ENCODE data around the gene MAP3K7. TPM values are rescaled to one million over a fixed set of nuclear protein-coding genes. Genes with fewer than 3 reads are reported as not detected.

Gene MAP3K7
- total RNA-seq, 2 donors from 2014 or later, result 40.1 to 50.9 TPM

GRCh38 chr6:90541221-90541620, 45.7 kb downstream of the MAP3K7 start:
- Histone ChIP-seq H3K36me3 (ENCODE audit: control insufficient read depth, insufficient read depth, low read length) (peaks cover 61% of the 10 kb centered on the region), H3K27me3 (ENCODE audit: control insufficient read depth, insufficient read depth, low read length, poor library complexity, severe bottlenecking) (no peaks in the 10 kb centered on the region), H3K9me3 (ENCODE audit: control insufficient read depth, low read length) (no peaks in the 10 kb centered on the region), H3K4me1 (ENCODE audit: control insufficient read depth, insufficient read depth, low read length) (no peaks in the 10 kb centered on the region), H3K9ac (ENCODE audit: extremely low read depth, low read length, poor library complexity, severe bottlenecking) (no peak overlapping the region), H3K4me3 (ENCODE audit: low read length) (no peak overlapping the region), H3K27ac (ENCODE audit: low read depth, low read length) (no peak overlapping the region)
- Mint-ChIP-seq H3K36me3 (ENCODE audit: low read depth) (peaks cover 22% of the 10 kb centered on the region), H3K27me3 (ENCODE audit: insufficient read depth) (no peaks in the 10 kb centered on the region), H3K9me3 (no peaks in the 10 kb centered on the region), H3K27ac (no peak overlapping the region), H3K4me1 (no peaks in the 10 kb centered on the region), H3K4me3 (no peak overlapping the region)
- TF ChIP-seq, protein P1, sequence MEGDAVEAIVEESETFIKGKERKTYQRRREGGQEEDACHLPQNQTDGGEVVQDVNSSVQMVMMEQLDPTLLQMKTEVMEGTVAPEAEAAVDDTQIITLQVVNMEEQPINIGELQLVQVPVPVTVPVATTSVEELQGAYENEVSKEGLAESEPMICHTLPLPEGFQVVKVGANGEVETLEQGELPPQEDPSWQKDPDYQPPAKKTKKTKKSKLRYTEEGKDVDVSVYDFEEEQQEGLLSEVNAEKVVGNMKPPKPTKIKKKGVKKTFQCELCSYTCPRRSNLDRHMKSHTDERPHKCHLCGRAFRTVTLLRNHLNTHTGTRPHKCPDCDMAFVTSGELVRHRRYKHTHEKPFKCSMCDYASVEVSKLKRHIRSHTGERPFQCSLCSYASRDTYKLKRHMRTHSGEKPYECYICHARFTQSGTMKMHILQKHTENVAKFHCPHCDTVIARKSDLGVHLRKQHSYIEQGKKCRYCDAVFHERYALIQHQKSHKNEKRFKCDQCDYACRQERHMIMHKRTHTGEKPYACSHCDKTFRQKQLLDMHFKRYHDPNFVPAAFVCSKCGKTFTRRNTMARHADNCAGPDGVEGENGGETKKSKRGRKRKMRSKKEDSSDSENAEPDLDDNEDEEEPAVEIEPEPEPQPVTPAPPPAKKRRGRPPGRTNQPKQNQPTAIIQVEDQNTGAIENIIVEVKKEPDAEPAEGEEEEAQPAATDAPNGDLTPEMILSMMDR (conservative IDR thresholded peaks at IDR 0.05), result no peak
- 83 to 94% methylated on average over 1 to 3 of the region's 3 CpGs for WGBS, 2 experiments (ENCODE audit: insufficient coverage in 1 of 2, insufficient read length in 1 of 2)
- DNase-seq, result no peak

DNA sequence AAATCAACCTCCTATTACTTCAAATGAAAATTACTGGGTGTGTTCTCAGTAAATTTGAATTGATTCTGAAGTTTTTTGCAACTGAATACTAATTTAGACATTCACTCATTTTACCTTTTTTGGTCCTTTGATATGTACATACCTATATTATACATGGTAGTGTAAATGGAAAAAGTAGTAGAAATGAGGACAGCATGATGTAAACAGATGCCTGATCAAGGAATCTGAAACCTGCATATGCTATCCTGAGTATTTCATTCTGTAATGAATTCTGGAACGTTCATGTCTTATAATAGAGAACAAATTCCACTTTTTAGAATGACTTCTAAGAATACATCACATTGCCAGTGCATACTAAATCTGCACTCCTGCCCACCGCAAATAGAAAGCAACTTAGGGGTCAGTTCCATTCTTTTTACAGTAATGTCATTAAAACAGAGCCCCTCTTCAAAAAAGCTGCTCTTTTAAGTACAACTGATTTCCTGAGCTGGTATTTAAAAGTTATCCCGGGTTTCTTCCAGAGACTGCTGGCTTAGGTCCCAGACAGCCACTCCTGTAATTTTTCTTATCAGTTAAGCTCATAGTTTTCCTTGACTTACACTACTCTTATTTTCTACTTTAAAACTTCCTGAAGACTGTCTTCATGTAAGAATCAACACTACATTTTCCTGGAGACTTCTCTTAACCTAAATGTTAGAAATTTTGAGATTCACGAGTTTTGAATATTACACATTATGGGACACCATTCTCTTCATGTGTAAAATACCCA, 48.4 kb downstream of the MAP3K7 start:
- Mint-ChIP-seq H3K4me3 (no peak overlapping the region), H3K27ac (no peak overlapping the region), H3K4me1 (peaks cover 1% of the 10 kb centered on the region), H3K36me3 (ENCODE audit: low read depth) (peaks cover 2% of the 10 kb centered on the region), H3K27me3 (ENCODE audit: insufficient read depth) (no peaks in the 10 kb centered on the region), H3K9me3 (no peaks in the 10 kb centered on the region)
- no peaks in the 10 kb centered on the region for H3K9me3 ChIP-seq (ENCODE audit: control insufficient read depth, low read length)
- H3K36me3 ChIP-seq (ENCODE audit: control insufficient read depth, insufficient read depth, low read length), result peaks cover 39% of the 10 kb centered on the region
- no peak for DNase-seq
- H3K27me3 ChIP-seq (ENCODE audit: control insufficient read depth, insufficient read depth, low read length, poor library complexity, severe bottlenecking), result no peaks in the 10 kb centered on the region
- H3K9ac ChIP-seq (ENCODE audit: extremely low read depth, low read length, poor library complexity, severe bottlenecking), result no peak overlapping the region
- H3K27ac ChIP-seq (ENCODE audit: low read depth, low read length), result peak overlapping the region; percentile 64
- 92 to 93% methylated on average over 3 to 4 of the region's 4 CpGs for WGBS, 2 experiments (ENCODE audit: insufficient coverage in 1 of 2, insufficient read length in 1 of 2)
- H3K4me1 ChIP-seq (ENCODE audit: control insufficient read depth, insufficient read depth, low read length), result peaks cover 5% of the 10 kb centered on the region
- H3K4me3 ChIP-seq (ENCODE audit: low read length), result no peak overlapping the region
- TF ChIP-seq, protein P1 (conservative IDR thresholded peaks at IDR 0.05), result no peak

- peaks cover 9% of the 10 kb centered on the region for H3K4me1 ChIP-seq (ENCODE audit: control insufficient read depth, insufficient read depth, low read length)
- H3K4me3 ChIP-seq (ENCODE audit: low read length), result no peak overlapping the region
- H3K27ac ChIP-seq (ENCODE audit: low read depth, low read length), result peak overlapping the region; percentile 64
- Mint-ChIP-seq H3K36me3 (ENCODE audit: low read depth) (no peaks in the 10 kb centered on the region), H3K27me3 (ENCODE audit: insufficient read depth) (no peaks in the 10 kb centered on the region), H3K27ac (no peak overlapping the region), H3K4me1 (peaks cover 8% of the 10 kb centered on the region), H3K9me3 (no peaks in the 10 kb centered on the region), H3K4me3 (no peak overlapping the region)
- 91% methylated on average over 3 of the region's 3 CpGs; no CpG with 5 or more reads in 1 of the 2 experiments for WGBS, 2 experiments (ENCODE audit: insufficient coverage in 1 of 2, insufficient read length in 1 of 2)
- peaks cover 35% of the 10 kb centered on the region for H3K36me3 ChIP-seq (ENCODE audit: control insufficient read depth, insufficient read depth, low read length)
- H3K9ac ChIP-seq (ENCODE audit: extremely low read depth, low read length, poor library complexity, severe bottlenecking), result no peak overlapping the region
- no peaks in the 10 kb centered on the region for H3K27me3 ChIP-seq (ENCODE audit: control insufficient read depth, insufficient read depth, low read length, poor library complexity, severe bottlenecking)
- TF ChIP-seq, protein P1 (conservative IDR thresholded peaks at IDR 0.05), result no peak
- no peaks in the 10 kb centered on the region for H3K9me3 ChIP-seq (ENCODE audit: control insufficient read depth, low read length)
- DNase-seq, result no peak
These were observed 49.1 kb downstream of the MAP3K7 start for GRCh38 chr6:90537723-90538258.

Measured in endodermal cell (in vitro differentiated cells).